ENCODE data around the gene ICAM4. TPM values are rescaled to one million over a fixed set of nuclear protein-coding genes. Genes with fewer than 3 reads are reported as not detected.

ICAM4 gene
- total and polyA plus RNA-seq, 9 of the 15 experiments (the other 6 are each of a cell fraction or from before 2014, with no cell fraction given): 14.1 to 86.1 (median 29.6) TPM

DNA sequence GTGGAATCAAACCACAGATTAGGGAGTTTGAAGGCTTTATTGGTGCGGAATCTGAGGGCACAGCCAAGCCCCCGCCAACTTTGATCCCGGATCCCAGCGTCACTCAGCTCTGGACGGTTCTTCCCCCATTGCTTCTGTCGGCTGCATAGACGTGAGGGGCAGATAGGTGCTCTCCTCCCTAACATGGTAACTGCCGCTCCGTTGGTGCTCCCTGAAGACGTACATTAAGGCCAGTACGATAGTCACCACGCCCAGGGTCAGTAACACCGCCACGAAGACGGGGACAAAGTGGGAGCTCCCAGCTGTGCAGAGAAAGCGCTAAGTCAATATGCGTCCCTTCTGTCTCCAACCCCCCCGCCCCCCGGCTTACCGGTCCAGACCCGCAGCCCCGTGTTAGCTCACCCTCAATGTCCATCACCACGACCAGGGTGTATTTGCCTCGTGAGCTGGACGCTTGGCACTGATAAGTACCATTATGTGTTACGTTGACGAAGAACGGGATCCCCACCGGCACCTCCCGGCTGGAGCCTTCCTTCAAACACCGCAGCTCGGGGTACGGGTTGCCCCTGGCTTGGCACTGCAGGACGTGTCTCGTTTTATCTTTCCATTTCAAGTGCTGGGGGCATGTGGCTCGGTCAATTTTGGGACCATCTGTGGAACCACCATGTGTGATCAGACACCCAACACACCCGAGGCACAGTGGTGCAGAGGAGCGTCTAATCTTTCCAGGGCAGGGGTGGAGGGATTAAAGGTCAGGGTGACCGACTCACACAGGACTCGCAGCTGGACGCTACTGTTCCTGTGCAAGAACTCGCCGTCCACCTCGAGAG, 47.2 kb downstream of the ICAM4 start (continued):
- TF ChIP-seq KDM5B (IDR thresholded peaks at IDR 0.05; ENCODE audit: insufficient replicate concordance, low read depth, low read length) (peak; percentile 39), DPF2 (IDR thresholded peaks at IDR 0.05) (peak; percentile 20; the same call in 1 of the 2 replicates), ATF6 (CRISPR knock-in tag; IDR thresholded peaks at IDR 0.05) (0 out of 2 replicates have a peak, but pooled peaks have one; percentile 65), ZNF184 (CRISPR knock-in tag; IDR thresholded peaks at IDR 0.05) (no peak), JUNB (CRISPR knock-in tag; conservative IDR thresholded peaks at IDR 0.05) (no peak), CEBPG (CRISPR knock-in tag; IDR thresholded peaks at IDR 0.05) (no peak), CEBPG (tag; conservative IDR thresholded peaks at IDR 0.05 in 1 of 2, IDR thresholded peaks at IDR 0.05 in 1 of 2) (no peak), SIRT6 (IDR thresholded peaks at IDR 0.05; ENCODE audit: low read depth, low read length) (no peak), CREB1 (IDR thresholded peaks at IDR 0.05) (peak; percentile 25; the same call in 1 of the 2 replicates), CREB1 (CRISPR knock-in tag; IDR thresholded peaks at IDR 0.05) (no peak), RUNX1 (IDR thresholded peaks at IDR 0.05; ENCODE audit: low read depth) (no peak), THAP12 (CRISPR knock-in tag; IDR thresholded peaks at IDR 0.05) (no peak), ZNF263 (CRISPR knock-in tag; IDR thresholded peaks at IDR 0.05; ENCODE audit: borderline replicate concordance) (peak; percentile 97), KAT8 (IDR thresholded peaks at IDR 0.05; ENCODE audit: low read depth) (no peak), NBN (IDR thresholded peaks at IDR 0.05; ENCODE audit: low read depth) (no peak), PHF8 (IDR thresholded peaks at IDR 0.05; ENCODE audit: borderline replicate concordance, low read length) (peak; percentile 13; the same call in 1 of the 2 replicates), E2F1 (CRISPR knock-in tag; IDR thresholded peaks at IDR 0.05) (peak; percentile 55; the same call in 1 of the 2 replicates), RB1 (IDR thresholded peaks at IDR 0.05; ENCODE audit: low read depth) (no peak), CBFA2T3 (IDR thresholded peaks at IDR 0.05) (peak; percentile 91), TAL1 (IDR thresholded peaks at IDR 0.05) (peak; percentile 77), POLR2A (conservative IDR thresholded peaks at IDR 0.05) (no peak)
- TF ChIP-seq, protein P1, sequence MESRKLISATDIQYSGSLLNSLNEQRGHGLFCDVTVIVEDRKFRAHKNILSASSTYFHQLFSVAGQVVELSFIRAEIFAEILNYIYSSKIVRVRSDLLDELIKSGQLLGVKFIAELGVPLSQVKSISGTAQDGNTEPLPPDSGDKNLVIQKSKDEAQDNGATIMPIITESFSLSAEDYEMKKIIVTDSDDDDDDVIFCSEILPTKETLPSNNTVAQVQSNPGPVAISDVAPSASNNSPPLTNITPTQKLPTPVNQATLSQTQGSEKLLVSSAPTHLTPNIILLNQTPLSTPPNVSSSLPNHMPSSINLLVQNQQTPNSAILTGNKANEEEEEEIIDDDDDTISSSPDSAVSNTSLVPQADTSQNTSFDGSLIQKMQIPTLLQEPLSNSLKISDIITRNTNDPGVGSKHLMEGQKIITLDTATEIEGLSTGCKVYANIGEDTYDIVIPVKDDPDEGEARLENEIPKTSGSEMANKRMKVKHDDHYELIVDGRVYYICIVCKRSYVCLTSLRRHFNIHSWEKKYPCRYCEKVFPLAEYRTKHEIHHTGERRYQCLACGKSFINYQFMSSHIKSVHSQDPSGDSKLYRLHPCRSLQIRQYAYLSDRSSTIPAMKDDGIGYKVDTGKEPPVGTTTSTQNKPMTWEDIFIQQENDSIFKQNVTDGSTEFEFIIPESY (CRISPR knock-in tag; IDR thresholded peaks at IDR 0.05): no peak
